K562 (cell line): ENCODE results near the gene KIF3B. TPM values are rescaled to one million over a fixed set of nuclear protein-coding genes. Genes with fewer than 3 reads are reported as not detected.

Experiments used
- BRD4 ChIP-seq: fragments of 200-600 bp; sonication (generic); IDR thresholded peaks from 2 replicates; pipeline ENCODE4 v1.6.1; 2017; ENCODE audit warnings: inconsistent platforms
- CHD7 ChIP-seq: fragments of 200-600 bp; sonication (generic); IDR thresholded peaks from one replicate; pipeline ENCODE4 v1.6.1; 2012; ENCODE audit warnings: mild to moderate bottlenecking, low read depth, low read length, inconsistent platforms
- HDGF ChIP-seq: fragments of 450-650 bp; IDR thresholded peaks from 2 replicates; pipeline ENCODE4 v1.6.1; 2016
- HNRNPH1 ChIP-seq: fragments of 200-400 bp; formaldehyde crosslinking; optimal IDR thresholded peaks from 2 replicates; pipeline ENCODE3; 2017; ENCODE audit warnings: low read depth, mild to moderate bottlenecking, low read length, moderate library complexity
- MECOM ChIP-seq: fragments of 250-450 bp; sonication (Bioruptor Pico); IDR thresholded peaks from 2 replicates; pipeline ENCODE4 v1.8.0; 2022; ENCODE audit warnings: inconsistent platforms
- PHF21A ChIP-seq: fragments of 450-650 bp; IDR thresholded peaks from 2 replicates; pipeline ENCODE4 v1.6.1; 2017; ENCODE audit warnings: low read depth, borderline replicate concordance
- ZBTB17 ChIP-seq: fragments of 450-650 bp; formaldehyde crosslinking; IDR thresholded peaks from 2 replicates; pipeline ENCODE4 v1.4.0; 2020; ENCODE audit warnings: mild to moderate bottlenecking
- ZHX1 ChIP-seq: fragments of 150-350 bp; conservative IDR thresholded peaks from 2 replicates; pipeline ENCODE4 v1.6.1; 2014; ENCODE audit warnings: low read length
- polyA plus RNA-seq, 8 experiments: library from polyadenylated mRNA; depleted of rRNA in 4 of 8; stranded (reverse) in 5 of 8; unstranded in 3 of 8; fragments of >200 nt; fragmentation: Nextera tagmentation in 2 of 8; fragmentation: Illumina TruSeq in 1 of 8; extraction: Ambion mirVana in 2 of 8; extraction: Trizol in 1 of 8; gene quantifications; 2 replicates each; pipeline versions ENCODE4 v1.2.1 to v1.2.3, GENCODE V29; 2011 to 2014; ENCODE audit warnings: inconsistent platforms in 1 of 8, missing spikeins in 1 of 8
- total RNA-seq, 7 experiments: library from RNA; depleted of rRNA in 6 of 7; stranded (reverse); fragments of >200 nt in 6 of 7; fragmentation: Illumina TruSeq in 2 of 7; extraction: Trizol in 2 of 7; gene quantifications; 2 replicates each; pipeline versions ENCODE4 v1.2.1 to v1.2.3, GENCODE V29; 2011 to 2021; ENCODE audit warnings: low replicate concordance in 1 of 7
- TF ChIP-seq, protein P1 (sequence below): fragments of 450-650 bp; IDR thresholded peaks from 2 replicates; pipeline ENCODE4 v1.6.1; 2017; ENCODE audit warnings: antibody characterized with exemption, mild to moderate bottlenecking

KIF3B gene
- total and polyA plus RNA-seq, 9 of the 15 experiments (the other 6 are each of a cell fraction or from before 2014, with no cell fraction given) = 2.9 to 12.3 (median 8.6) TPM

GRCh38 chr20:32325706-32326503 is 48.5 kb downstream of the KIF3B start (continued):
- TF ChIP-seq HDGF (no peak), ZHX1 (no peak), BRD4 (no peak), MECOM (no peak), ZBTB17 (CRISPR knock-in tag) (no peak), PHF21A (no peak), HNRNPH1 (no peak), CHD7 (no peak)
- TF ChIP-seq, protein P1, sequence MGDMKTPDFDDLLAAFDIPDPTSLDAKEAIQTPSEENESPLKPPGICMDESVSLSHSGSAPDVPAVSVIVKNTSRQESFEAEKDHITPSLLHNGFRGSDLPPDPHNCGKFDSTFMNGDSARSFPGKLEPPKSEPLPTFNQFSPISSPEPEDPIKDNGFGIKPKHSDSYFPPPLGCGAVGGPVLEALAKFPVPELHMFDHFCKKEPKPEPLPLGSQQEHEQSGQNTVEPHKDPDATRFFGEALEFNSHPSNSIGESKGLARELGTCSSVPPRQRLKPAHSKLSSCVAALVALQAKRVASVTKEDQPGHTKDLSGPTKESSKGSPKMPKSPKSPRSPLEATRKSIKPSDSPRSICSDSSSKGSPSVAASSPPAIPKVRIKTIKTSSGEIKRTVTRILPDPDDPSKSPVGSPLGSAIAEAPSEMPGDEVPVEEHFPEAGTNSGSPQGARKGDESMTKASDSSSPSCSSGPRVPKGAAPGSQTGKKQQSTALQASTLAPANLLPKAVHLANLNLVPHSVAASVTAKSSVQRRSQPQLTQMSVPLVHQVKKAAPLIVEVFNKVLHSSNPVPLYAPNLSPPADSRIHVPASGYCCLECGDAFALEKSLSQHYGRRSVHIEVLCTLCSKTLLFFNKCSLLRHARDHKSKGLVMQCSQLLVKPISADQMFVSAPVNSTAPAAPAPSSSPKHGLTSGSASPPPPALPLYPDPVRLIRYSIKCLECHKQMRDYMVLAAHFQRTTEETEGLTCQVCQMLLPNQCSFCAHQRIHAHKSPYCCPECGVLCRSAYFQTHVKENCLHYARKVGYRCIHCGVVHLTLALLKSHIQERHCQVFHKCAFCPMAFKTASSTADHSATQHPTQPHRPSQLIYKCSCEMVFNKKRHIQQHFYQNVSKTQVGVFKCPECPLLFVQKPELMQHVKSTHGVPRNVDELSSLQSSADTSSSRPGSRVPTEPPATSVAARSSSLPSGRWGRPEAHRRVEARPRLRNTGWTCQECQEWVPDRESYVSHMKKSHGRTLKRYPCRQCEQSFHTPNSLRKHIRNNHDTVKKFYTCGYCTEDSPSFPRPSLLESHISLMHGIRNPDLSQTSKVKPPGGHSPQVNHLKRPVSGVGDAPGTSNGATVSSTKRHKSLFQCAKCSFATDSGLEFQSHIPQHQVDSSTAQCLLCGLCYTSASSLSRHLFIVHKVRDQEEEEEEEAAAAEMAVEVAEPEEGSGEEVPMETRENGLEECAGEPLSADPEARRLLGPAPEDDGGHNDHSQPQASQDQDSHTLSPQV = 0 out of 2 replicates have a peak, but pooled peaks have one; percentile 38
